Sigmoid colon (tissue), 3 donors: ENCODE data around the gene EXOC6B.
"Not testable (repeated sequence)": the region's sequence is repeated elsewhere in the genome, so short reads cannot be mapped to it uniquely, and the experiment has no call there.

Experiments
- CTCF ChIP-seq, 4 experiments: fragments of 450-650 bp in 3 of 4; fragments of 200-600 bp in 1 of 4; IDR thresholded peaks; one replicate each; pipeline ENCODE4 v1.5.1; 2016 to 2019; ENCODE audit warnings: antibody characterized with exemption in 4 of 4, mild to moderate bottlenecking in 3 of 4, moderate library complexity in 2 of 4
- POLR2A ChIP-seq, 2 donors: fragments of 450-650 bp; IDR thresholded peaks; one replicate each; pipeline ENCODE4 v1.6.1; 2016; ENCODE audit warnings: antibody characterized with exemption in 2 of 2, mild to moderate bottlenecking in 2 of 2, moderate library complexity in 2 of 2

- not testable (repeated sequence) for TF ChIP-seq POLR2A, CTCF (IDR thresholded peaks at IDR 0.05)
Observed at GRCh38 chr2:72535586-72535985, 290.2 kb downstream of the EXOC6B start.
